WTC11 (cell line): ENCODE results near the gene PLCXD1. TPM values are rescaled to one million over a fixed set of nuclear protein-coding genes. Genes with fewer than 3 reads are reported as not detected.
"Not testable (repeated sequence)": the region's sequence is repeated elsewhere in the genome, so short reads cannot be mapped to it uniquely, and the experiment has no call there.

ENCODE experiments used
- ATAC-seq: fragments of 200-7000 bp; cut with Tn5 transposase; 2 replicates; pipeline ENCODE4 v1.10.0; 2021; ENCODE audit warnings: mild to moderate bottlenecking, moderate library complexity
- CTCF ChIA-PET: fragments of 300-600 bp; sonication (Branson Sonifier 250); formaldehyde crosslinking; loops from one replicate; lab custom pipeline; 2021; ENCODE audit warnings: antibody characterized with exemption; lab: Charles Lee
- POLR2A ChIA-PET: fragments of 350-600 bp; sonication (Branson Sonifier 250); formaldehyde crosslinking; loops from one replicate; lab custom pipeline; 2021; ENCODE audit warnings: antibody characterized with exemption; lab: Charles Lee
- DNase-seq: peaks from one replicate; pipeline ENCODE4 v3.0.0; 2021; ENCODE audit warnings: low spot score
- H3K27ac Mint-ChIP-seq: 2 replicates; pipeline ENCODE4 v1.8.0; 2021; ENCODE audit warnings: mixed read lengths
- H3K27me3 Mint-ChIP-seq: 2 replicates; pipeline ENCODE4 v1.8.0; 2021; ENCODE audit warnings: low read depth, mild to moderate bottlenecking, moderate library complexity, mixed read lengths
- H3K36me3 Mint-ChIP-seq: 2 replicates; pipeline ENCODE4 v1.8.0; 2021; ENCODE audit warnings: mixed read lengths
- H3K4me1 Mint-ChIP-seq: 2 replicates; pipeline ENCODE4 v1.8.0; 2022; ENCODE audit warnings: mixed read lengths
- H3K4me3 Mint-ChIP-seq: 2 replicates; pipeline ENCODE4 v1.8.0; 2021; ENCODE audit warnings: mild to moderate bottlenecking, moderate library complexity, mixed read lengths
- H3K9me3 Mint-ChIP-seq: 2 replicates; pipeline ENCODE4 v1.8.0; 2021; ENCODE audit warnings: mixed read lengths
- EMX1 ChIP-seq: fragments of 250-450 bp; sonication (Bioruptor Pico); IDR thresholded peaks from 2 replicates; pipeline ENCODE4 v1.8.0; 2021; ENCODE audit warnings: mild to moderate bottlenecking
- GTF2I ChIP-seq: fragments of 250-450 bp; sonication (Bioruptor Pico); conservative IDR thresholded peaks from 2 replicates; pipeline ENCODE4 v1.4.0; 2021; ENCODE audit warnings: mild to moderate bottlenecking
- MXD4 ChIP-seq: fragments of 250-450 bp; sonication (Bioruptor Pico); IDR thresholded peaks from 2 replicates; pipeline ENCODE4 v1.8.0; 2021; ENCODE audit warnings: mild to moderate bottlenecking, moderate library complexity, borderline replicate concordance
- MYBL2 ChIP-seq: sonication (generic); formaldehyde crosslinking; IDR thresholded peaks from 2 replicates; pipeline ENCODE4 v1.8.1; 2023; ENCODE audit warnings: mild to moderate bottlenecking, moderate library complexity, missing genetic modification reagents
- NR2C2 ChIP-seq: sonication (generic); formaldehyde crosslinking; IDR thresholded peaks from 2 replicates; pipeline ENCODE4 v1.8.0; 2022; ENCODE audit warnings: mild to moderate bottlenecking, missing genetic modification reagents
- RELA ChIP-seq: sonication (generic); formaldehyde crosslinking; IDR thresholded peaks from 2 replicates; pipeline ENCODE4 v1.8.1; 2022; ENCODE audit warnings: missing genetic modification reagents, mild to moderate bottlenecking, borderline replicate concordance
- SP1 ChIP-seq: sonication (generic); formaldehyde crosslinking; conservative IDR thresholded peaks from 2 replicates; pipeline ENCODE4 v1.8.1; 2022; ENCODE audit warnings: missing genetic modification reagents
- ZNF219 ChIP-seq: sonication (generic); formaldehyde crosslinking; IDR thresholded peaks from 2 replicates; pipeline ENCODE4 v1.8.0; 2023; ENCODE audit warnings: missing genetic modification reagents, mild to moderate bottlenecking, borderline replicate concordance
- total RNA-seq: library from RNA; stranded (reverse); gene quantifications from 3 replicates; pipeline ENCODE4 v1.2.3, GENCODE V29; 2021
- TF ChIP-seq, protein P1 (sequence below): sonication (generic); formaldehyde crosslinking; IDR thresholded peaks from 2 replicates; pipeline ENCODE4 v1.8.0; 2022; ENCODE audit warnings: mild to moderate bottlenecking, missing genetic modification reagents
- TF ChIP-seq, protein P2 (sequence below): sonication (generic); formaldehyde crosslinking; IDR thresholded peaks from 2 replicates; pipeline ENCODE4 v1.8.0; 2022; ENCODE audit warnings: mild to moderate bottlenecking, missing genetic modification reagents
- TF ChIP-seq, protein P3 (sequence below): fragments of 250-450 bp; sonication (Bioruptor Pico); IDR thresholded peaks from 2 replicates; pipeline ENCODE4 v1.9.0; 2021; ENCODE audit warnings: mild to moderate bottlenecking
- TF ChIP-seq, protein P4 (sequence below): sonication (generic); formaldehyde crosslinking; IDR thresholded peaks from 2 replicates; pipeline ENCODE4 v1.8.1; 2022; ENCODE audit warnings: mild to moderate bottlenecking, moderate library complexity, missing genetic modification reagents
- TF ChIP-seq, protein P5 (sequence below): sonication (generic); formaldehyde crosslinking; IDR thresholded peaks from 2 replicates; pipeline ENCODE4 v1.8.1; 2022; ENCODE audit warnings: missing genetic modification reagents, borderline replicate concordance
- TF ChIP-seq, protein P6 (sequence below): sonication (generic); formaldehyde crosslinking; IDR thresholded peaks from 2 replicates; pipeline ENCODE4 v1.8.0; 2023; ENCODE audit warnings: missing genetic modification reagents

The PLCXD1 gene
- total RNA-seq, 1 experiment from 2014 or later: 131 TPM

DNA sequence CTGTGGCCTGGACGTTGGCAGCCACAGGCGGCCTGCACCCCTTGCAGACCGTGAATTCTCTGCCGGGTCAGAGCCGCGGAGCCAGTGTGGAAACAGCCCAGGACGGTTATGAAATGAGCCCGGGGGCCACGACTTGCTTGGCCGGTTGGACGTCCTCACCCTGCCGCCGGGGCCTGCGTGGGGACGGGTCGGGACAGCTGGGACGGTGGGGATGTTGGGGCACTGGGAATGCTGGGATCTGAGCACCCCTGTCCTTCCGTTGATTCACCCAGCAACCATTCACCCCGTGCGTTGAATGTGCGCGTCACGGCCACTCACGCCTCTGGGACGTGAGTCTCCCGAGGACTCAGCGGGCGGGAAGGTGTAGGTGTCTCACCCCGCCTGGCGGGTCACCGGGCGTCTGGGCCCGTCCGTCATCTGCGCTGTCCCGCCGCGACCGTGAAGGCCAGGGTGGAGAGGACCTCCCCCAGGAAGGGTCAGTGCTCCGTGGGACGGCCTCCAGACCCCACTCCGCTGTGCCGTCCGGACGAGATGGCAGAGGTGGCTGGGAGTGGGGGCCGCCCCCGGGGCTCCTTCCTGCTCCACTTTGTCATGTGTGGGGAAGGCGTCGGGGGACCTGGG lies 4.5 kb upstream of the PLCXD1 start:
- Mint-ChIP-seq H3K4me3 (peak overlapping the region; percentile 74), H3K27ac (no peak overlapping the region), H3K9me3 (no peaks in the 10 kb centered on the region), H3K36me3 (peaks cover 11% of the 10 kb centered on the region), H3K4me1 (peaks cover 22% of the 10 kb centered on the region), H3K27me3 (no peaks in the 10 kb centered on the region)
- TF ChIP-seq, protein P1, sequence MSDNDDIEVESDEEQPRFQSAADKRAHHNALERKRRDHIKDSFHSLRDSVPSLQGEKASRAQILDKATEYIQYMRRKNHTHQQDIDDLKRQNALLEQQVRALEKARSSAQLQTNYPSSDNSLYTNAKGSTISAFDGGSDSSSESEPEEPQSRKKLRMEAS (CRISPR knock-in tag): no peak
- TF ChIP-seq ZNF219 (no peak), EMX1 (no peak), NR2C2 (CRISPR knock-in tag) (no peak), MXD4 (CRISPR knock-in tag) (no peak), GTF2I (CRISPR knock-in tag) (no peak), RELA (CRISPR knock-in tag) (no peak), MYBL2 (CRISPR knock-in tag) (no peak)
- TF ChIP-seq, protein P2, sequence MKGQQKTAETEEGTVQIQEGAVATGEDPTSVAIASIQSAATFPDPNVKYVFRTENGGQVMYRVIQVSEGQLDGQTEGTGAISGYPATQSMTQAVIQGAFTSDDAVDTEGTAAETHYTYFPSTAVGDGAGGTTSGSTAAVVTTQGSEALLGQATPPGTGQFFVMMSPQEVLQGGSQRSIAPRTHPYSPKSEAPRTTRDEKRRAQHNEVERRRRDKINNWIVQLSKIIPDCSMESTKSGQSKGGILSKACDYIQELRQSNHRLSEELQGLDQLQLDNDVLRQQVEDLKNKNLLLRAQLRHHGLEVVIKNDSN (CRISPR knock-in tag): no peak
- TF ChIP-seq, protein P3, sequence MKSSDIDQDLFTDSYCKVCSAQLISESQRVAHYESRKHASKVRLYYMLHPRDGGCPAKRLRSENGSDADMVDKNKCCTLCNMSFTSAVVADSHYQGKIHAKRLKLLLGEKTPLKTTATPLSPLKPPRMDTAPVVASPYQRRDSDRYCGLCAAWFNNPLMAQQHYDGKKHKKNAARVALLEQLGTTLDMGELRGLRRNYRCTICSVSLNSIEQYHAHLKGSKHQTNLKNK (CRISPR knock-in tag): no peak
- ChIA-PET CTCF (no interaction called here), POLR2A (no interaction called here)
- DNase-seq (no peak), ATAC-seq (no peak; the same call in none of the 2 replicates)

DNA sequence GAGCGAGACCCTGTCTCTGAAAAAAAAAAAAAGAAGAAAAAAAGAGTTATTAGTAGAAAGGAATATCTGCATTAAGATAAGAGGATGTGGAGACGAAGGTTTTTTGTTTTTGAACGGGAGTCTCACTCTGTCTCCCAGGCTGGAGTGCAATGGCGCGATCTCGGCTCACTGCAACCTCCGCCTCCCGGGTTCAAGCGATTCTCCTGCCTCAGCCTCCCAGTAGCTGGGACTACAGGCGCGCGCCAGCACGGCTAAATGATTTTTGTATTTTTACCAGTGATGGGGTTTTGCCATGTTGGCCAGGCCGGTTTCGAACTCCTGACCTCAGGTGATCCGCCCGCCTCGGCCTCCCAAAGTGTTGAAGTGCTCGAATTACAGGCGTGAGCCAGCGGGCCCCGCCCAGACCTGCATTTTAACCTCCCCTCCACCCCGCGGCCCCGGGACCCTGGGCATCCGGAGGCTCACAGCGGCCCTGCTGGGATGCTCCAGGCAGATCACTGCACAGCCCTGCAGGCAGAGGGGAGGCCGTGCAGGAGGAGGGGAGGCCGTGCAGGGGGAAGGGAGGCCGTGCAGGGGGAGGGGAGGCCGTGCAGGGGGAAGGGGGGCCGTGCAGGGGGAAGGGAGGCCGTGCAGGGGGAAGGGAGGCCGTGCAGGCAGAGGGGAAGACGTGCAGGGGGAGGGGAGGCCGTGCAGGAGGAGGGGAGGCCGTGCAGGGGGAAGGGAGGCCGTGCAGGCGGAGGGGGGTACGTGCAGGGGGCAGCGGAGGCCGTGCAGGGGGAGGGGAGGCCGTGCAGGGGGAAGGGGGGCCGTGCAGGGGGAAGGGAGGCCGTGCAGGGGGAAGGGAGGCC lies 1.2 kb upstream of the PLCXD1 start:
- 0 out of 2 replicates have a peak, but pooled peaks have one; percentile 35 for TF ChIP-seq GTF2I (CRISPR knock-in tag)
- TF ChIP-seq RELA (CRISPR knock-in tag): 0 out of 2 replicates have a peak, but pooled peaks have one; percentile 38
- TF ChIP-seq, all 79 proteins: peak for 2; not testable (repeated sequence) for 77
- peak; percentile 73 for DNase-seq
- ATAC-seq, POLR2A ChIA-PET, H3K9me3 Mint-ChIP-seq, H3K27me3 Mint-ChIP-seq, CTCF ChIA-PET: not testable (repeated sequence)
- H3K27ac Mint-ChIP-seq: peak overlapping the region; percentile 94
- peaks cover 24% of the 10 kb centered on the region for H3K36me3 Mint-ChIP-seq
- peaks cover 33% of the 10 kb centered on the region for H3K4me1 Mint-ChIP-seq
- peak overlapping the region; percentile 53 for H3K4me3 Mint-ChIP-seq

DNA sequence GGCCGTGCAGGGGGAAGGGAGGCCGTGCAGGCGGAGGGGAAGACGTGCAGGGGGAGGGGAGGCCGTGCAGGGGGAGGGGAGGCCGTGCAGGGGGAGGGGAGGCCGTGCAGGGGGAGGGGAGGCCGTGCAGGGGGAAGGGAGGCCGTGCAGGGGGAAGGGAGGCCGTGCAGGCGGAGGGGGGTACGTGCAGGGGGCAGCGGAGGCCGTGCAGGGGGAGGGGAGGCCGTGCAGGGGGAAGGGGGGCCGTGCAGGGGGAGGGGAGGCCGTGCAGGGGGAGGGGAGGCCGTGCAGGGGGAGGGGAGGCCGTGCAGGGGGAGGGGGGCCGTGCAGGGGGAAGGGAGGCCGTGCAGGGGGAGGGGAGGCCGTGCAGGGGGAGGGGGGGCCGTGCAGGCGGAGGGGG lies 459 bp upstream of the PLCXD1 start:
- H3K27ac Mint-ChIP-seq, ATAC-seq, H3K9me3 Mint-ChIP-seq, CTCF ChIA-PET, DNase-seq, H3K27me3 Mint-ChIP-seq, POLR2A ChIA-PET, H3K4me3 Mint-ChIP-seq: not testable (repeated sequence)
- H3K4me1 Mint-ChIP-seq: peaks cover 35% of the 10 kb centered on the region
- H3K36me3 Mint-ChIP-seq: peaks cover 32% of the 10 kb centered on the region

DNA sequence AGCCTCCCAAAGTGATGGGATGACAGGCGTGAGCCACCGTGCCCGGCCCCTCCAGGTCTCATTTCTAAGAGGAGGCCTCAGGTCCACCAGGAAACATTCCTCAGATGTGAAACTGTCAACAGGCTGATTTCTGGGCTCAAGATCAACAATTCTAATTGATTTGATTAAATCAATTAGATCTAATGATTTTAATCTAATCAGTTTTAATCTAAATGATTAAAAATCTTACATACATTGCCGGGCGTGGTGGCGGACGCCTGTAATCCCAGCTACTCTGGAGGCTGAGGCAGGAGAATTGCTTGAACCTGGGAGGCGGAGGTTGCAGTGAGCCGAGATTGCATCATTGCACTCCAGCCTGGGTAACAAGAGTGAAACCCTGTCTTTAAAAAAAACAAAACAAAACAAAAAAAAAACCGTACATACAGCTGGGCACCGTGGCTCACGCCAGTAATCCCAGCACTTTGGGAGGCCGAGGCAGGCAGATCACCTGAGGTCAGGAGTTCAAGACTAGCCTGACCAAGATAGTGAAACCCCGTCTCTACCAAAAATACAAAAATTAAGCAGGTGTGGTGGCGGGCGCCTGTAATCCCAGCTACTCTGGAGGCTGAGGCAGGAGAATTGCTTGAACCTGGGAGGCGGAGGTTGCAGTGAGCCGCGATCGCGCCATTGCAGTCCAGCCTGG lies 960 bp downstream of the PLCXD1 start:
- CTCF ChIA-PET, POLR2A ChIA-PET, H3K27me3 Mint-ChIP-seq, DNase-seq, ATAC-seq, H3K9me3 Mint-ChIP-seq: not testable (repeated sequence)
- peaks cover 35% of the 10 kb centered on the region for H3K4me1 Mint-ChIP-seq
- H3K36me3 Mint-ChIP-seq: peaks cover 44% of the 10 kb centered on the region
- peak overlapping the region; percentile 91 for H3K4me3 Mint-ChIP-seq
- H3K27ac Mint-ChIP-seq: peak overlapping the region; percentile 84

DNA sequence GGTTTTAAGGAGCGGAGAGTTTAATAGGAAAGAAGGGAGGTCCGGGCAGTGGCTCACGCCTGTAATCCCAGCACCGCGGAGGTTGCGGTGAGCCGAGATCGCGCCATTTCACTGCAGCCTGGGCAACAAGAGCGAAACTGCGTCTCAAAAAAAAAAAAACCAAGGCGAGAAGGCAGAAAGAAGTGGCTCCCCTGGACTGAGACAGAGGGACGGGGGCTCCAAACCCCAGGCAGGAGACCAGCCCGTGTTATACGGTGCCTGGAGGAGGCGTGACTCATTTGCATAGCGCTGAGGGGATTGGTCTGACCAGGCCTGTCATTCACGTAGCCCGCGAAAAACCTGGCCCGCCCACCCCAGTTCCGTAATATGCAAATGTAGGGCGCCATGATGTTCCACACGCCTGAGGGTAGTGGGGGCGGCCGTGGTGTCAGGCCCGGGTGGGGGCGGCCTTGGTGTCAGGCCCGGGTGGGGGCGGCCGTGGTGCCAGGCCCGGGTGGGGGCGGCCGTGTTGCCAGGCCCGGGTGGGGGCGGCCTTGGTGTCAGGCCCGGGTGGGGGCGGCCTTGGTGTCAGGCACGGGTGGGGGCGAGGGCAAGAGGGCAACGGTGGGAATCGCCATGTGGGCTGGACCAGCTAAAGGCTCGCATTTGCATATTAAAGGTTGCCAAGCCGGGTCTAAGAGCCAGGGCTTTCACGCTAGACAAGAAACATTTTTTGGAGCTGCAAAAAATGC lies 2.1 kb downstream of the PLCXD1 start:
- Mint-ChIP-seq H3K27ac (peak overlapping the region; percentile 99), H3K4me3 (peak overlapping the region; percentile 85), H3K36me3 (peaks cover 48% of the 10 kb centered on the region), H3K4me1 (peaks cover 31% of the 10 kb centered on the region), H3K9me3 (0 out of 2 replicates have a peak, but pooled peaks cover 6% of the 10 kb centered on the region), H3K27me3 (no peaks in the 10 kb centered on the region)
- CTCF ChIA-PET: no interaction called here
- peak; percentile 94 for DNase-seq
- POLR2A ChIA-PET: no interaction called here
- TF ChIP-seq, protein P4, sequence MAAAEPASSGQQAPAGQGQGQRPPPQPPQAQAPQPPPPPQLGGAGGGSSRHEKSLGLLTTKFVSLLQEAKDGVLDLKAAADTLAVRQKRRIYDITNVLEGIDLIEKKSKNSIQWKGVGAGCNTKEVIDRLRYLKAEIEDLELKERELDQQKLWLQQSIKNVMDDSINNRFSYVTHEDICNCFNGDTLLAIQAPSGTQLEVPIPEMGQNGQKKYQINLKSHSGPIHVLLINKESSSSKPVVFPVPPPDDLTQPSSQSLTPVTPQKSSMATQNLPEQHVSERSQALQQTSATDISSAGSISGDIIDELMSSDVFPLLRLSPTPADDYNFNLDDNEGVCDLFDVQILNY (CRISPR knock-in tag): peak; percentile 81
- TF ChIP-seq, protein P5, sequence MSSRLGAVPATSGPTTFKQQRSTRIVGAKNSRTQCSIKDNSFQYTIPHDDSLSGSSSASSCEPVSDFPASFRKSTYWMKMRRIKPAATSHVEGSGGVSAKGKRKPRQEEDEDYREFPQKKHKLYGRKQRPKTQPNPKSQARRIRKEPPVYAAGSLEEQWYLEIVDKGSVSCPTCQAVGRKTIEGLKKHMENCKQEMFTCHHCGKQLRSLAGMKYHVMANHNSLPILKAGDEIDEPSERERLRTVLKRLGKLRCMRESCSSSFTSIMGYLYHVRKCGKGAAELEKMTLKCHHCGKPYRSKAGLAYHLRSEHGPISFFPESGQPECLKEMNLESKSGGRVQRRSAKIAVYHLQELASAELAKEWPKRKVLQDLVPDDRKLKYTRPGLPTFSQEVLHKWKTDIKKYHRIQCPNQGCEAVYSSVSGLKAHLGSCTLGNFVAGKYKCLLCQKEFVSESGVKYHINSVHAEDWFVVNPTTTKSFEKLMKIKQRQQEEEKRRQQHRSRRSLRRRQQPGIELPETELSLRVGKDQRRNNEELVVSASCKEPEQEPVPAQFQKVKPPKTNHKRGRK (CRISPR knock-in tag): no peak
- TF ChIP-seq SP1 (CRISPR knock-in tag) (peak; percentile 90), EMX1 (no peak)
- TF ChIP-seq, protein P6, sequence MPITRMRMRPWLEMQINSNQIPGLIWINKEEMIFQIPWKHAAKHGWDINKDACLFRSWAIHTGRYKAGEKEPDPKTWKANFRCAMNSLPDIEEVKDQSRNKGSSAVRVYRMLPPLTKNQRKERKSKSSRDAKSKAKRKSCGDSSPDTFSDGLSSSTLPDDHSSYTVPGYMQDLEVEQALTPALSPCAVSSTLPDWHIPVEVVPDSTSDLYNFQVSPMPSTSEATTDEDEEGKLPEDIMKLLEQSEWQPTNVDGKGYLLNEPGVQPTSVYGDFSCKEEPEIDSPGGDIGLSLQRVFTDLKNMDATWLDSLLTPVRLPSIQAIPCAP (CRISPR knock-in tag): no peak
- TF ChIP-seq, all 79 proteins: peak for 2
- ATAC-seq: peak; percentile 94
